Inferior parietal cortex (tissue), 1 donor: ENCODE measurements around the gene BAZ1A.

Source experiments
- DNase-seq: peaks from one replicate; pipeline ENCODE4 v3.0.0-alpha.2; 2016; ENCODE audit errors: extremely low spot score

BAZ1A gene

GRCh38 chr14:34723867-34724266 lies 151.3 kb downstream of the BAZ1A start:
- DNase-seq, result no peak

- peak; percentile 89 for DNase-seq
Measured at GRCh38 chr14:34722723-34723545, 152.2 kb downstream of the BAZ1A start.

- no peak for DNase-seq
Measured at GRCh38 chr14:34721129-34721528, 154.0 kb downstream of the BAZ1A start.

GRCh38 chr14:34718750-34719304 lies 156.3 kb downstream of the BAZ1A start:
- no peak for DNase-seq

- DNase-seq, result peak; percentile 61
Measured at GRCh38 chr14:34715127-34715863, 159.9 kb downstream of the BAZ1A start.

GRCh38 chr14:34714320-34715126 lies 160.6 kb downstream of the BAZ1A start, which contains the start of gene CFL2:
TSS of gene CFL2 (minus strand) at chr14:34714593. CDS start at chr14:34714540, 53 bp downstream.
- DNase-seq, result peak; percentile 76

- DNase-seq, result peak; percentile 64
Measured at GRCh38 chr14:34713681-34714319, 161.4 kb downstream of the BAZ1A start.

GRCh38 chr14:34713122-34713680 lies 162.0 kb downstream of the BAZ1A start:
- DNase-seq, result no peak

- DNase-seq, result peak; percentile 31
Measured at GRCh38 chr14:34711796-34712712, 163.1 kb downstream of the BAZ1A start.

- DNase-seq, result peak; percentile 67
Measured at GRCh38 chr14:34711169-34711568, 164.0 kb downstream of the BAZ1A start.

- no peak for DNase-seq
Measured at GRCh38 chr14:34710744-34711143, 164.4 kb downstream of the BAZ1A start.

GRCh38 chr14:34710006-34710405 lies 165.2 kb downstream of the BAZ1A start:
- peak; percentile 44 for DNase-seq

- DNase-seq, result no peak
Measured at GRCh38 chr14:34707722-34708121, 167.4 kb downstream of the BAZ1A start.
